Ascending aorta (tissue), 2 donors: ENCODE measurements around the gene DPYSL4. TPM values are rescaled to one million over a fixed set of nuclear protein-coding genes. Genes with fewer than 3 reads are reported as not detected.

Experiments used
- DNase-seq, 2 donors: peaks; one replicate each; pipeline ENCODE4 v3.0.0-alpha.2; 2019; ENCODE audit warnings: low spot score in 2 of 2
- H3K27ac ChIP-seq, 2 donors: fragments of 200-600 bp; sonication (generic); one replicate each; pipeline ENCODE4 v1.5.1; 2016 to 2017; ENCODE audit warnings: mild to moderate bottlenecking in 1 of 2
- H3K27me3 ChIP-seq: fragments of 200-600 bp; sonication (generic); one replicate; pipeline ENCODE4 v1.5.1; 2017
- H3K36me3 ChIP-seq, 2 donors: fragments of 200-600 bp; sonication (generic); one replicate each; pipeline ENCODE4 v1.5.1; 2016
- H3K4me1 ChIP-seq, 2 donors: fragments of 200-600 bp; sonication (generic); one replicate each; pipeline ENCODE4 v1.5.1; 2016 to 2017; ENCODE audit warnings: mild to moderate bottlenecking in 1 of 2
- H3K4me3 ChIP-seq, 2 donors: fragments of 200-600 bp; sonication (generic); one replicate each; pipeline ENCODE4 v1.5.1; 2016 to 2017; ENCODE audit warnings: mild to moderate bottlenecking in 1 of 2
- H3K9me3 ChIP-seq, 2 donors: fragments of 200-600 bp; sonication (generic); one replicate each; pipeline ENCODE4 v1.5.1; 2016
- intact Hi-C: fragments of 100-400 bp; cut with DNase I; formaldehyde crosslinking; loops from one replicate; pipeline ENCODE4 v1.15.1; 2023
- total RNA-seq: library from RNA; depleted of rRNA; stranded (reverse); fragments of >200 nt; gene quantifications from one replicate; pipeline ENCODE4 v1.1.0, GENCODE V29; 2016
- TF ChIP-seq, protein P1 (sequence below), 3 experiments: fragments of 200-600 bp in 2 of 3; fragments of 450-650 bp in 1 of 3; sonication (generic) in 2 of 3; IDR thresholded peaks; one replicate each; pipeline ENCODE4 v1.5.1; 2016 to 2019; ENCODE audit warnings: antibody characterized with exemption in 3 of 3, mild to moderate bottlenecking in 1 of 3, moderate library complexity in 1 of 3

DPYSL4 gene
- total RNA-seq, 1 donor from 2014 or later, result not detected

DNA sequence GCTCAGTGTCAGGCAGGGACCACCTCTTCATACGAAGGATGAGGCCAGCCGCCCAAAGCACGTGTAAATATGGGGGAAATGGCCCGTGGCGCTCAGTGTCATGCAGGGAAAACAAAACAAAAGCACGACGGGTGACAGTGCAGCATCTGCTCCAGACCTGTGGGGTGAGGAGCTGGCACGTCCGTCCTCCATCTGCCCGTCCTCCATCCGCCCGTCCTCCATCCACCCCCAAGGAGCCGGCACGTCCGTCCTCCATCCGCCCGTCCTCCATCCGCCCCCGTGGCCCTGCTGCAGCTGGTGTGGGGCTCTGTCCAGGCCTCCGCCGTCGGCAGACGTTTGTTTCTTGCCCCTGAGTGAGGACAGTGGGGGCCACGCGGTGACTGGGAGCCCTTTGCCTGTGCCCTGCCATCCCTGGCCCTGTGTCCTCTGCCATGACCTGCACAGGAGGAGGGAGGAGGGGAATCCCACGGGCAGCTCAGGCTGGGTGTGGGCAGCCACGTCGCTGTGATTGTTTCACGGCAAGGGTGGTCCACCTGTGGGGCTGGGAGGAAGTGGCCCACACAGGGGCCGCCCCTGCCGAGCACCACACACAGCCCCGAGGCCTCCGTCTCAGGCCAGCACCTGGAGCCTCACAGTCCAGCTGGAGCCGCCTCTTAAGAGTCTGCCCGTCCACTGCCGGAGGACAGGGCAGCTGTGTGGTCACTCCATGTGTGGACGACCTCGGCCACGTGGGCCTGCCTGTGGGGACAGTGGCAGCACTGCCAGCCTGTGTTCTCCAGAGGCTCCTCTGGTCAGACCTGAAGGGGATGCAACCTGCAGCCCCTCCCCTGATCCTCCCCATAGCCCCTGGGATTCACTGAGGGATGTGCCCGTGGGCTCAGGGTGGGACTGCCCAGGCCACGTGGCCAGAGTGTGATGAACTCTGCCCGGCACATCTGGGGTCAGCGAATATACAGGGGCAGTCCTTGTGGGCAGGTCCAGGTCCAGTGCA, 38.2 kb upstream of the DPYSL4 start:
- DNase-seq, result no peak

DNA sequence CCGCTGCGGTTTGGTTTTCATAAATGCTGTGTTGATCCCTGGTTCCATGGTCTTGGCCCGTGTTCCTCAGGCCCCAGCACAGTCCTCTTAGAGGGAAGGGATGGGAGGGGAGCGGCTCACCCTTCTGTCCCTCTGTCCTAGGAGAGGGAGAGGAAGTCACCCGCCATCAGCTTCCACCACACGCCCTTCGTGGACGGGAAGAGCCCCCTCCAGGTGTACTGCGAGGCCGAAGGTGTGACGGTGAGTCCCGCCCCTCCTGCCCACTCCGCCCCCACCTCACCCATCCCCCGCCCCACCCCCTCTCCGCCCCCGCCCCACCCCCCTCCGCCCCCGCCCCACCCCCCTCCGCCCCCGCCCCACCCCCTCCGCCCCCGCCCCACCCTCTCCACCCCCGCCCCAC, 37.5 kb upstream of the DPYSL4 start:
- TF ChIP-seq, protein P1, sequence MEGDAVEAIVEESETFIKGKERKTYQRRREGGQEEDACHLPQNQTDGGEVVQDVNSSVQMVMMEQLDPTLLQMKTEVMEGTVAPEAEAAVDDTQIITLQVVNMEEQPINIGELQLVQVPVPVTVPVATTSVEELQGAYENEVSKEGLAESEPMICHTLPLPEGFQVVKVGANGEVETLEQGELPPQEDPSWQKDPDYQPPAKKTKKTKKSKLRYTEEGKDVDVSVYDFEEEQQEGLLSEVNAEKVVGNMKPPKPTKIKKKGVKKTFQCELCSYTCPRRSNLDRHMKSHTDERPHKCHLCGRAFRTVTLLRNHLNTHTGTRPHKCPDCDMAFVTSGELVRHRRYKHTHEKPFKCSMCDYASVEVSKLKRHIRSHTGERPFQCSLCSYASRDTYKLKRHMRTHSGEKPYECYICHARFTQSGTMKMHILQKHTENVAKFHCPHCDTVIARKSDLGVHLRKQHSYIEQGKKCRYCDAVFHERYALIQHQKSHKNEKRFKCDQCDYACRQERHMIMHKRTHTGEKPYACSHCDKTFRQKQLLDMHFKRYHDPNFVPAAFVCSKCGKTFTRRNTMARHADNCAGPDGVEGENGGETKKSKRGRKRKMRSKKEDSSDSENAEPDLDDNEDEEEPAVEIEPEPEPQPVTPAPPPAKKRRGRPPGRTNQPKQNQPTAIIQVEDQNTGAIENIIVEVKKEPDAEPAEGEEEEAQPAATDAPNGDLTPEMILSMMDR (IDR thresholded peaks at IDR 0.05), result no peak
- no peak for DNase-seq
- Histone ChIP-seq H3K36me3 (no peaks in the 10 kb centered on the region), H3K27me3 (no peaks in the 10 kb centered on the region), H3K9me3 (no peaks in the 10 kb centered on the region), H3K27ac (no peak overlapping the region), H3K4me1 (no peaks in the 10 kb centered on the region), H3K4me3 (no peak overlapping the region)
- intact Hi-C loops, result loop anchor here (10.0 kb wide), 1 partner anchor 306 kb away; no protein-coding TSS in a partner anchor

More for the DNA sequence above, 38.2 kb upstream of the DPYSL4 start:
- Histone ChIP-seq H3K27me3 (no peaks in the 10 kb centered on the region), H3K9me3 (no peaks in the 10 kb centered on the region), H3K36me3 (no peaks in the 10 kb centered on the region), H3K4me1 (no peaks in the 10 kb centered on the region), H3K27ac (no peak overlapping the region), H3K4me3 (no peak overlapping the region)
- TF ChIP-seq, protein P1 (IDR thresholded peaks at IDR 0.05), result no peak
- intact Hi-C loops, result loop anchor here (10.0 kb wide), 1 partner anchor 306 kb away; no protein-coding TSS in a partner anchor

GRCh38 chr10:132149917-132150316, 36.8 kb upstream of the DPYSL4 start:
- H3K27me3 ChIP-seq, result no peaks in the 10 kb centered on the region
- no peaks in the 10 kb centered on the region for H3K36me3 ChIP-seq
- intact Hi-C loops, result loop anchor here (10.0 kb wide), 1 partner anchor 305 kb away; no protein-coding TSS in a partner anchor
- no peak overlapping the region for H3K27ac ChIP-seq
- H3K4me1 ChIP-seq, result no peaks in the 10 kb centered on the region
- no peak for DNase-seq
- H3K4me3 ChIP-seq, result no peak overlapping the region
- H3K9me3 ChIP-seq, result no peaks in the 10 kb centered on the region
- TF ChIP-seq, protein P1 (IDR thresholded peaks at IDR 0.05), result no peak

- Histone ChIP-seq H3K27me3 (no peaks in the 10 kb centered on the region), H3K27ac (no peak overlapping the region), H3K4me3 (no peak overlapping the region), H3K4me1 (no peaks in the 10 kb centered on the region), H3K36me3 (no peaks in the 10 kb centered on the region), H3K9me3 (no peaks in the 10 kb centered on the region)
- intact Hi-C loops, result no loop called here
- TF ChIP-seq, protein P1 (IDR thresholded peaks at IDR 0.05), result no peak
- no peak for DNase-seq
Measured at GRCh38 chr10:132150777-132151176, 36.0 kb upstream of the DPYSL4 start.

GRCh38 chr10:132151286-132151950, 35.3 kb upstream of the DPYSL4 start:
- Histone ChIP-seq H3K9me3 (no peaks in the 10 kb centered on the region), H3K4me1 (no peaks in the 10 kb centered on the region), H3K27me3 (no peaks in the 10 kb centered on the region), H3K4me3 (no peak overlapping the region), H3K27ac (no peak overlapping the region), H3K36me3 (no peaks in the 10 kb centered on the region)
- intact Hi-C loops, result no loop called here
- DNase-seq, result no peak
- TF ChIP-seq, protein P1 (IDR thresholded peaks at IDR 0.05), result no peak
